Activated CD8-positive, alpha-beta T cell treated with anti-CD3 and anti-CD28 coated beads, Interleukin-2, amount 10 ng/mL, durations not matched to agents 7 days and 5 days (primary cell): Measurements from ENCODE around the gene BHLHA15. TPM values are rescaled to one million over a fixed set of nuclear protein-coding genes. Genes with fewer than 3 reads are reported as not detected.
A peak's percentile ranks its signal among the peaks of the same experiment; 100 is the strongest.

Source experiments
- ATAC-seq: fragments of 150-1000 bp; cut with Tn5 transposase; one replicate; pipeline ENCODE4 v1.10.0; 2021; ENCODE audit warnings: moderate library complexity
- CTCF ChIA-PET: fragments of 350-600 bp; sonication (Branson Sonifier 250); formaldehyde crosslinking; loops from one replicate; lab custom pipeline; 2021; ENCODE audit warnings: antibody characterized with exemption; lab: Charles Lee
- POLR2A ChIA-PET: fragments of 350-600 bp; sonication (Branson Sonifier 250); formaldehyde crosslinking; loops from one replicate; lab custom pipeline; 2021; ENCODE audit warnings: antibody characterized with exemption; lab: Charles Lee
- DNase-seq: peaks from one replicate; pipeline ENCODE4 v3.0.0-alpha.2; 2020
- H3K27ac Mint-ChIP-seq: one replicate; pipeline ENCODE4 v1.8.0; 2021; ENCODE audit warnings: mild to moderate bottlenecking, mixed read lengths
- H3K27me3 Mint-ChIP-seq: one replicate; pipeline ENCODE4 v1.8.0; 2021; ENCODE audit warnings: low read depth, mixed read lengths
- H3K36me3 Mint-ChIP-seq: one replicate; pipeline ENCODE4 v1.8.0; 2021; ENCODE audit warnings: low read depth, mixed read lengths
- H3K4me1 Mint-ChIP-seq: one replicate; pipeline ENCODE4 v1.8.0; 2021; ENCODE audit warnings: low read depth, mixed read lengths
- H3K4me3 Mint-ChIP-seq: one replicate; pipeline ENCODE4 v1.8.0; 2021; ENCODE audit warnings: mild to moderate bottlenecking, mixed read lengths
- H3K9me3 Mint-ChIP-seq: one replicate; pipeline ENCODE4 v1.8.0; 2022; ENCODE audit warnings: mixed read lengths; ENCODE audit not compliant: insufficient read depth
- total RNA-seq, 2 experiments: library from RNA; stranded (reverse); gene quantifications; one replicate each; pipeline ENCODE4 v1.2.3, GENCODE V29; 2021

Gene BHLHA15
- total RNA-seq = not detected

DNA sequence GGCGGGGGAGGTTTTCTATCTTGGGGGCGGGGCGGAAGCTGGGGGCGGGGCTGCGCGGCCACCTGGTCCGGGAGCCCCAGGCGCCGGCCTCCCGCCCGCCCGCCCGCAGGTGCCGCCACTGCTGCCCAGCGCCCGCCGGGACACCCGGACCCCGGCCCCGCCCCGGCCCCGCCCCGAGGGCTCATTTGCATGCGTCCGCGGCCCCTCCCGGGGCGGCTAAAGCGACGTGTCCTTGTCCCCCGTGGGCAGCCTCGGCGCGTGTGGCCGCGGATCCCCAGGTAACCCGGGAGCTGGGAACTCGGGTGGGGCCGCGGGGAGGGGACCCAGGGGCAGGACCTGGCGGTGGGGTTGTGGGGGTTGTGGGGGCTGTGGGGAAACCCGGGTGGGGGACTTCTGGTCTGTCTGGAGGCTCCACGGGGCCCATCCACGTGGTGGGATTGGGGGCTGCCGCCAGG, at the start of gene BHLHA15:
Gene BHLHA15, plus strand, starts transcription at position 219 of the 455 bp plus-strand sequence. CDS start 871 bp downstream, outside the sequence.
- peak; percentile 38 for ATAC-seq
- Mint-ChIP-seq H3K27me3 (peaks cover 4% of the 10 kb centered on the region), H3K36me3 (peaks cover 5% of the 10 kb centered on the region), H3K4me1 (peaks cover 5% of the 10 kb centered on the region), H3K9me3 (no peaks in the 10 kb centered on the region), H3K27ac (no peak within 1 kb of the TSS), H3K4me3 (peak within 1 kb of the TSS; percentile 38)
- no peak for DNase-seq
- ChIA-PET POLR2A (no interaction called here), CTCF (no interaction called here)

DNA sequence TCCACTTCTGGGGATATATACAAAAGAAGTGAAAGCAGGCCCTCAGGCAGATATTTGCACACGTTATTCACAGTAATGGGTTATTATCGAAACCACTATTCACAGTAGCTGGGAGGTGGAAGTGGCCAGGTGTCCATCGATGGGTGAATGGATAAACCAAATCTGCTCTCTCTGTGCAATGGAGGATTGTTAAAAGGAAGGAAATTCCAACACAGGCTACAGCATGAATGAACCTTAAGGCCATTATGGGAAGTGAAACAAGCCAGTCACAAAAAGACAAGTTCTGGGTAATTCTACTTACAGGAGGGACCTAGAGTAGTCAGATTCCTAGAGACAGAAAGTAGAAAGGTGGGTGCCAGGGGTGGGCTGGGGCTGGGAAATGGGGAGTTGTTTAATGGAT, 48.5 kb upstream of the BHLHA15 start:
- no peak for DNase-seq
- no peak overlapping the region for H3K27ac Mint-ChIP-seq
- CTCF ChIA-PET = interaction anchor here (0.6 to 9.4 kb wide), 5 partner anchors 22 to 1372 kb away, joined by 3 to 162 read pairs (median 4); no protein-coding TSS in a partner anchor
- no peak for ATAC-seq
- H3K4me3 Mint-ChIP-seq = no peak overlapping the region
- POLR2A ChIA-PET = interaction anchor here (0.6 kb wide), 1 partner anchor 899 kb away, joined by 4 read pairs; no protein-coding TSS in a partner anchor
- H3K36me3 Mint-ChIP-seq = peaks cover under 1% of the 10 kb centered on the region
- no peaks in the 10 kb centered on the region for H3K4me1 Mint-ChIP-seq
- H3K9me3 Mint-ChIP-seq = no peaks in the 10 kb centered on the region
- no peaks in the 10 kb centered on the region for H3K27me3 Mint-ChIP-seq

DNA sequence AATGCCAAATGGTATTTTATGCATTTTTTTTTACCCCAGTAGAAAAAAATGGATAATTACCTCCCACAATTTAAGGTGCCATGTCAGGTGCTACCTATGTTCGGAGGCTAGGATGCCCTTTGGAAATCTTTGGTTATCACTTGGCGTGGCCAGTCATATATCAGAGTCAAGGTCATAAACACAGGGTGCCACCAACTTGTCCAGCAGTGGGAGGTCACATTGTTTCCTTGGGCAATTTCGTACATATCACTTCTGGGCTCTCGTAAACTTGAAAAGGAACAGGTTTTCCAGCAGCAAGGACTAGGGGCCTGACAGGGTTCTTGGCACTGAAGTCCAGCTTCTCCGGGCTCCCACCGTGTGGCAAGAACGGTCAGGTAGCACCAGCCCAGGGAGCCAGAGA, 48.0 kb upstream of the BHLHA15 start:
- Mint-ChIP-seq H3K4me3 (no peak overlapping the region), H3K4me1 (no peaks in the 10 kb centered on the region), H3K27ac (no peak overlapping the region), H3K9me3 (no peaks in the 10 kb centered on the region), H3K36me3 (no peaks in the 10 kb centered on the region), H3K27me3 (no peaks in the 10 kb centered on the region)
- POLR2A ChIA-PET = no interaction called here
- CTCF ChIA-PET = interaction anchor here (0.7 to 9.4 kb wide), 2 partner anchors 142 to 1372 kb away, joined by 3 to 162 read pairs; no protein-coding TSS in a partner anchor
- no peak for DNase-seq
- ATAC-seq = no peak

DNA sequence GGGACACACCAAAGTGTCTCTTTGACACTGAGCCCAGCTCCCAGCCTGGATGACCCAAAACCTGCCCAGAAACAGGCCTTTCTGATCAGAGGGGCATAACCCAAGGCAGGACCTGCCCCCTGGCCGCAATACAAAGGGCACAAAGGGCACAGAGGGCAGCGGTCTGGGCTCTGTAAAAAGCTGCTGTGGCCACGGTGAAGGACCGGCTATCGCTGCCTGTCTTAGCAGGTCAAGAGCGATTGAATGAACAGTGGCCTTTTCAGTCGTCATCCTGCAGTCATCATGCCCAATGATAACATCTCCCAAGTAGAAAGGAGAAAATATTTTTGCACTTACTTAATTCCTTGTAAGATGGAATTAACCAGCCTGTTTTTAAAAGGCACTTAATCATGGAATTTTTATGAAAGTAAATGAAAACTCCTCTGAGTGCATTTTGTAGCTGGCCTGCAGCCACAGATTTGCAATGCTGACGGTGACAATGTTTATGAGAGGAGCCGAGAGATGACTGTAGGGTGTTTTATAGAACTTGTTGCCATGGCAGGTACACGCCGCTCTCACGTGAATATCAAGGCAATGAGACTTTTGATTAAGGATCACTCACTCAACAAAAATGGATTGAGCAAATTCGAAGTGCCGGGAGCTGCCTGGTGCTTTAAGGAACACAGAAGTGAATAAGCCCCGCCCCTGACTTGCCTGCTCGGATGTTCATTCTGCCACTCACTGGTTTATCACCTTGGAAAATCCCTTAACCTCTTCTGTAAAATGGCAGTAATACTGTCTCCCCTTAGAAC, 47.3 kb upstream of the BHLHA15 start:
- no peak overlapping the region for H3K27ac Mint-ChIP-seq
- ChIA-PET POLR2A (no interaction called here), CTCF (interaction anchor here (1.1 to 9.4 kb wide), 4 partner anchors 10 to 143 kb away, joined by 3 to 162 read pairs (median 8); partner anchors contain the start of gene LMTK2)
- no peaks in the 10 kb centered on the region for H3K9me3 Mint-ChIP-seq
- no peak for ATAC-seq
- peaks cover 2% of the 10 kb centered on the region for H3K4me1 Mint-ChIP-seq
- H3K27me3 Mint-ChIP-seq = no peaks in the 10 kb centered on the region
- H3K36me3 Mint-ChIP-seq = no peaks in the 10 kb centered on the region
- H3K4me3 Mint-ChIP-seq = no peak overlapping the region
- no peak for DNase-seq

DNA sequence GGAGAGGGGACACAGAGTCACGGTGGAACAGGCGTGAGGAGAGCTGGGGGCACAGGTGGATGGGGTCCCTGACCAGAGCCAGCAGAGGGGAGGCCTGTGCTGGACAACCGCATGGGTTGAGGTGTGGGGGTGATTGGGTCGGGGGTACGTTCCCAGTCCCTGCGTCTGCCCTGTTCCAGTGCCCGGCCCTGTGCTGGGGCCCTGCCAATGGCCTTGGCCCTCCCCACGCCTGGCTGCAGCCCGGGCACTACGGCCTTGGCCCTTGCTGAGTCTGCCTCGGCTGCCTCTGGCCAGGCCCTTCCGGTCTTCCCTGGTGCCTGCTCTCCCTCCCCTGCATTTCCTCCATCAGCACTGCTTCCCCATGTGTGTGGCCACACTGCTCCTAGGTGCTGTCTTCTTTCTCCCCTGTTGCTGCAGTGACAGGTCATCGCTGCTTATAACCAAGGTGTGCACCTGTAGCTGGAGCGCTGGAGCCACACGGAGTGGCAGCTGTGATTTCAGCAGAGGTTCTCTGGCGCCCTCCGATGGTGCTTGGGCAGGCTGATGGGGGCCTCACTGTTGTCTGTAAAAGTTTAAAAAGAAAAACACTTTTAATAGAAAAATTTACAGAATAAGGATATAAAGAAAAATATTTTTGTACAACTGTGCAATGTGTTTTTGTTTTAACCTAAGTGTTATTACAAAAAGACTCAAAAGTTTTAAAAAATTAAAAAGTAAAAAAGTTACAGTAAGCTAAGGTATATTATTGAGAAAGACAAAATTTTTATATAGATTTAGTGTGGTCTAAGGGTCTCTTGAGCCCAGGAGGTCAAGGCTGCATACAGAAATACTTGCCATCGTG, 45.2 kb upstream of the BHLHA15 start:
- Mint-ChIP-seq H3K27ac (no peak overlapping the region), H3K4me1 (peaks cover 6% of the 10 kb centered on the region), H3K9me3 (no peaks in the 10 kb centered on the region), H3K4me3 (no peak overlapping the region), H3K27me3 (no peaks in the 10 kb centered on the region), H3K36me3 (no peaks in the 10 kb centered on the region)
- ATAC-seq (peak; percentile 82), DNase-seq (peak; percentile 66)
- POLR2A ChIA-PET = interaction anchor here (0.6 kb wide), 1 partner anchor 60 kb away, joined by 5 read pairs; the partner anchor contains the start of gene LMTK2
- CTCF ChIA-PET = interaction anchor here (0.6 to 9.4 kb wide), 12 partner anchors 12 to 145 kb away, joined by 3 to 162 read pairs (median 4); partner anchors contain the start of gene LMTK2

DNA sequence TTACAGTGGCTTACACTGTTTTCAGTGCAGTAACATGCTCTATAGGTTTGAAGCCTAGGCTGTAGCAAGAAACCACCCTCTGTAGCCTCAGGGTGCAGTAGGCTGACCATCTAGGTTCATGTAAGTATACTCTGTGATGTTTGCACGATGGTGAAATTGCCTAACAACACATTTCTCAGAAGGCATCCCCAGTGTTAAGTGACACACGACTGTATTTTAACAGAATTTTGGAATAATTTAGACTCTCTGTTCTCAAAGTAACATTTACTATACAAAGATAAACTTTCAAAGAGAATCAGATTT, 44.6 kb upstream of the BHLHA15 start:
- ChIA-PET POLR2A (no interaction called here), CTCF (interaction anchor here (0.9 to 9.4 kb wide), 7 partner anchors 11 to 146 kb away, joined by 3 to 162 read pairs (median 5); partner anchors contain the start of gene LMTK2)
- Mint-ChIP-seq H3K4me1 (peaks cover 6% of the 10 kb centered on the region), H3K4me3 (no peak overlapping the region), H3K27me3 (no peaks in the 10 kb centered on the region), H3K36me3 (no peaks in the 10 kb centered on the region), H3K27ac (no peak overlapping the region), H3K9me3 (no peaks in the 10 kb centered on the region)
- no peak for ATAC-seq
- DNase-seq = no peak

DNA sequence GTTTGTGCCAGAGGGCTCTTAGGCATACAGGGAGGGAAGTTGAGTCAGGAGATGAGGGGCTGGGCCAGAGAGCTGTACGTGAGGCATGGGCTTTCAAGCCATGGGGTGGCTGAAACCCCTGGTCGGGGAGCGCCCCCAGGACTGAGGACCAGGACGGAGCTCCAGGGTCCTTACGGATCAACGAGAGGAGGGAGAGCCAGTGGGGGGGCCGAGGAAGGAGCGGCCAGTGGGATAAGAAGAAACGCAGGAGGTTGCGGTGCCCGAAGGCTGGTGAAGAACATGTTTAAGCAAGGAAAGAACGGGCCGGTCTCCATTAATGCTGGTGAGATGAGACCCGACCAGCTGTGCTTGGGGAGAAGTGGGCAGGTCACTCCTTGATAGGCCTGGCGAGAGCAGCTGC, 43.6 kb upstream of the BHLHA15 start:
- ATAC-seq (no peak), DNase-seq (no peak)
- ChIA-PET CTCF (interaction anchor here (1.3 to 9.4 kb wide), 8 partner anchors 13 to 147 kb away, joined by 4 to 162 read pairs (median 10); partner anchors contain the start of gene LMTK2), POLR2A (no interaction called here)
- H3K4me3 Mint-ChIP-seq = no peak overlapping the region
- peaks cover 6% of the 10 kb centered on the region for H3K4me1 Mint-ChIP-seq
- H3K27ac Mint-ChIP-seq = no peak overlapping the region
- no peaks in the 10 kb centered on the region for H3K9me3 Mint-ChIP-seq
- no peaks in the 10 kb centered on the region for H3K27me3 Mint-ChIP-seq
- H3K36me3 Mint-ChIP-seq = no peaks in the 10 kb centered on the region

DNA sequence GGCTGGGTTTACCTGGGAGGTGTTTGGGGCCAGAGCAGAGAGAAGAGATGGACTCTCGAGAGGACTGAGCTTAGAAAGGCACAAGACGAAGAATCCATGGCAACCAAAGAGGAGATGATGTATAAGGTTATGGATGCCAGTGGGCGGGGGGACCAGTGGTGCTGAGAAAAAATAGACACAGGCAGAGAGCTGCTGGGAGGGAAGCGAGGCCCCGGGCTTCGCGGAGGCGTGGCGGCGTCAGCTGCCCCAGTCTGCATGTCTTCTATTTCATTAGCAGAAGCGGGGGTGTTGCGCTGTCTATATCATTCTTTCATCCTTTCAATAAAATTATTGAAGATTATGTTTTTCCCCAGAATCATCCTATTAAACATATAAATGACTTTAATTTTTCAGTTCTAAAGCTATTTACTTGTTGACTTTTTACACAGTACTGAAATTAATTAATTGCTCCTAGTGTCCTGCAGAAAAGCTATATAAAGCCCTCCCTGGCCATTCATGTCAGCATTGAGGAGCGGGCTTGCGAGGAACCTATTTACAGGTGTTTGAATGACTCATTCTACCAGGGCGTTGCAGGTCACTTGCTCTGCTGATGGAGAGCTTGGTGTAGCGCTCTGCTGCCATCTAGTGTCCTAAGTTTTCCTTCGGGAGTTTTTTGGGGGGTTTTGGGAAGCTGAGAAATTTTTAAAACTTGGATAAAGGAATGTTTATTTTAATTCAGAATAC, 42.9 kb upstream of the BHLHA15 start:
- Mint-ChIP-seq H3K27me3 (no peaks in the 10 kb centered on the region), H3K36me3 (no peaks in the 10 kb centered on the region), H3K4me1 (peaks cover 6% of the 10 kb centered on the region), H3K9me3 (no peaks in the 10 kb centered on the region), H3K4me3 (no peak overlapping the region), H3K27ac (no peak overlapping the region)
- ChIA-PET POLR2A (no interaction called here), CTCF (interaction anchor here (0.7 to 9.4 kb wide), 30 partner anchors 8 to 296 kb away, joined by 3 to 162 read pairs (median 4); partner anchors contain the start of gene LMTK2)
- DNase-seq (peak; percentile 61), ATAC-seq (peak; percentile 56)

DNA sequence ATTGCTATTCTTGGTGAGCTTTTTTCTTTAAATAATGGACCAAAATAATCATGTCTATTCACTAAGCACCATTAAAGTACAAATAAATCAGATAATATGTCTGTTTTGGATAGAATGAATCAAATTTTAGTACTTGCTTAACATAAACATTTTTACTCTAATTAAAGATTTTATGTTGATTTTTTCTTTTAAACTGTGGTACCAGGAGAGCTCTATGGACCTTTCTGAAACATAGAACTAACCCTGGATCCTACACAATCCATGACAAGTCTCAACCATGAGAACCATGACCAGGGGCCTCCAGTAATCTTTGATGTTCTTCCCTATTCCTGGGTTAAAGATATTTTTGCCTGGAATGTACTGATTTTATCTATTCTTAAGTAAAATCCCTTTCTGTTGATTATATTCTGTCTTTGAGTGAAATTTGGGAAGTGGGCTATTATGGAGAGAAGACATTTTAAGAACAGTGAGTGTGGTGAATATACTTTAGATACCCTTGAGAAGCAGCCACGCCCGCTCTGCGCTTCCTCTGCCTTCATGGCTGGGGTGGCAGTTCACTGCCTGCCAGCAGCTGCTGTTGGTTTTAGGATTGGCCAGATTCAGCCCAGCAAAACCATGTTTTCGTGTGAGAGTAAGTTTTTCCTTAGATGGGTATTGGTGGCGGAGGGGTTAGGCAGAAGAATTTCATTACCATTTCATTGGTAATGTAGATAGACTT, 42.2 kb upstream of the BHLHA15 start:
- DNase-seq (no peak), ATAC-seq (no peak)
- H3K36me3 Mint-ChIP-seq = no peaks in the 10 kb centered on the region
- CTCF ChIA-PET = interaction anchor here (0.7 to 9.4 kb wide), 29 partner anchors 8 to 296 kb away, joined by 3 to 162 read pairs (median 4); partner anchors contain the start of gene LMTK2
- H3K4me3 Mint-ChIP-seq = no peak overlapping the region
- H3K9me3 Mint-ChIP-seq = no peaks in the 10 kb centered on the region
- H3K27me3 Mint-ChIP-seq = no peaks in the 10 kb centered on the region
- no peak overlapping the region for H3K27ac Mint-ChIP-seq
- POLR2A ChIA-PET = no interaction called here
- H3K4me1 Mint-ChIP-seq = peaks cover 6% of the 10 kb centered on the region

DNA sequence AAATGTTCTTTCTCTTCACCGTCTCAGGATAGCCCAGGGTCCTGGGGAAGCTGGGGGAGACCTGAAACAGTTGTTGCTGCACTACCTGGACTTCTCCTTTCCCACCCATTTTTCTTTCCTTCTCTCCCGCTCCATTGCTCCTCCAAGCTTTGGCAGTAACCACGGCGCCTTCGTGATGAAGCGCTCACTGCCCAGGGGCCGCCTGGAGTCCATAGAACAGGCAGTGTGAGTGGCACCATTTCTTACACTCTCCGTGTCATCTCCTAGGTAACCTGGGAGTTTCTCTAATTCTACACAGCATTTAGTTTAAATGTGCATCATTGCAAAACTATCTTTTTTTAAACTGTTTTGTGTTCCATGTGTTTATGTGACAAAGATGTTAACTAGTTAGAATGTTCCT, 40.3 kb upstream of the BHLHA15 start:
- Mint-ChIP-seq H3K27ac (no peak overlapping the region), H3K4me3 (no peak overlapping the region), H3K36me3 (no peaks in the 10 kb centered on the region), H3K9me3 (no peaks in the 10 kb centered on the region), H3K27me3 (no peaks in the 10 kb centered on the region), H3K4me1 (peaks cover 6% of the 10 kb centered on the region)
- CTCF ChIA-PET = interaction anchor here (1.1 to 9.4 kb wide), 2 partner anchors 150 kb away, joined by 3 to 162 read pairs; no protein-coding TSS in a partner anchor
- ATAC-seq (no peak), DNase-seq (no peak)
- POLR2A ChIA-PET = no interaction called here
